SK-N-SH treated with all-trans-retinoic acid at 6 μM for 48 hours (cell line): ENCODE results near the gene PSMB7.

ENCODE experiments used
- ARNTL ChIP-seq: fragments of 450-650 bp; formaldehyde crosslinking; IDR thresholded peaks from 2 replicates; pipeline ENCODE4 v1.5.0; 2020; ENCODE audit warnings: low read depth, mild to moderate bottlenecking, moderate library complexity, borderline replicate concordance
- BACH2 ChIP-seq: fragments of 250-450 bp; sonication (Bioruptor Pico); IDR thresholded peaks from 2 replicates; pipeline ENCODE4 v1.9.0; 2021; ENCODE audit warnings: mild to moderate bottlenecking, borderline replicate concordance
- CSDC2 ChIP-seq: fragments of 250-450 bp; sonication (Bioruptor Pico); IDR thresholded peaks from 2 replicates; pipeline ENCODE4 v1.5.0; 2020; ENCODE audit warnings: mild to moderate bottlenecking, moderate library complexity
- ESRRG ChIP-seq: fragments of 250-450 bp; sonication (Bioruptor Pico); IDR thresholded peaks from 2 replicates; pipeline ENCODE4 v1.6.1; 2021; ENCODE audit warnings: mild to moderate bottlenecking
- ISL1 ChIP-seq: fragments of 250-450 bp; sonication (Bioruptor Pico); IDR thresholded peaks from 2 replicates; pipeline ENCODE4 v2.1.2; 2022; ENCODE audit warnings: mild to moderate bottlenecking, moderate library complexity
- TOX ChIP-seq: fragments of 250-450 bp; sonication (Bioruptor Pico); IDR thresholded peaks from 2 replicates; pipeline ENCODE4 v1.8.0; 2021; ENCODE audit warnings: mild to moderate bottlenecking, moderate library complexity, borderline replicate concordance
- ZC3H10 ChIP-seq: fragments of 250-450 bp; sonication (Bioruptor Pico); IDR thresholded peaks from 2 replicates; pipeline ENCODE4 v1.5.1; 2021; ENCODE audit warnings: mild to moderate bottlenecking, moderate library complexity
- ZFP3 ChIP-seq: fragments of 250-450 bp; sonication (Bioruptor Pico); IDR thresholded peaks from 2 replicates; pipeline ENCODE4 v1.5.0; 2020; ENCODE audit warnings: mild to moderate bottlenecking, moderate library complexity
- ZFP30 ChIP-seq: fragments of 450-650 bp; formaldehyde crosslinking; IDR thresholded peaks from 2 replicates; pipeline ENCODE4 v1.5.0; 2022; ENCODE audit warnings: mild to moderate bottlenecking, moderate library complexity
- ZNF565 ChIP-seq: fragments of 450-650 bp; formaldehyde crosslinking; conservative IDR thresholded peaks from 2 replicates; pipeline ENCODE4 v1.5.0; 2020; ENCODE audit warnings: low read depth, mild to moderate bottlenecking, moderate library complexity
- ZNF70 ChIP-seq: fragments of 450-650 bp; formaldehyde crosslinking; IDR thresholded peaks from 2 replicates; pipeline ENCODE4 v1.5.0; 2020; ENCODE audit warnings: mild to moderate bottlenecking, moderate library complexity
- ZNF8 ChIP-seq: fragments of 450-650 bp; formaldehyde crosslinking; IDR thresholded peaks from 2 replicates; pipeline ENCODE4 v1.5.0; 2020; ENCODE audit warnings: mild to moderate bottlenecking, moderate library complexity
- TF ChIP-seq, protein P1 (sequence below): fragments of 250-450 bp; sonication (Bioruptor Pico); IDR thresholded peaks from 2 replicates; pipeline ENCODE4 v1.5.1; 2020; ENCODE audit warnings: low read depth, mild to moderate bottlenecking, moderate library complexity
- TF ChIP-seq, protein P2 (sequence below): fragments of 250-450 bp; sonication (Bioruptor Pico); IDR thresholded peaks from 2 replicates; pipeline ENCODE4 v1.8.0; 2020; ENCODE audit warnings: mild to moderate bottlenecking, moderate library complexity, borderline replicate concordance

DNA sequence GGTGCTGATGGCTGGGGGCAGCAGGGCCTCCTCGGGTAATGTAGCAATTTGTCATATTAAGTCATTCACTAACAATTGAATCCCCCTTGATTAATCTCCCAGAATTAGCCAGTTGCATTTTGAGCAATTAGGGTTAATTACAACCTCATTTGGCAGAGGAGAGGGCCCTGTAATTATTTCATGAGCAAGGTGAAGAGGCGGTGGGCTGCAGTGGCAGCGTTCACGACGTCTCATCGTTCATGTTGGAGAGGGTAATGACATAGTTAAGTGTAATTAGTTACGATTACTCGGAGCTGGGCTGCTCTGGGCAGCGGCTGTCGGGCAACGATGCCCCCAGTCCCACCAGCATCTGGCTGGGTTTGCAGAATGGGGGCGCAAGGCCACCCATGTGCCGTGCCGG lies 111.5 kb downstream of the PSMB7 start:
- TF ChIP-seq CSDC2 (CRISPR knock-in tag) (no peak), ZFP30 (CRISPR knock-in tag) (no peak), ZC3H10 (no peak), ESRRG (no peak), ZNF565 (CRISPR knock-in tag) (no peak), TOX (CRISPR knock-in tag) (no peak), ISL1 (no peak), BACH2 (CRISPR knock-in tag) (no peak), ARNTL (CRISPR knock-in tag) (no peak), ZFP3 (CRISPR knock-in tag) (no peak), ZNF8 (CRISPR knock-in tag) (no peak), ZNF70 (no peak)
- TF ChIP-seq, protein P1, sequence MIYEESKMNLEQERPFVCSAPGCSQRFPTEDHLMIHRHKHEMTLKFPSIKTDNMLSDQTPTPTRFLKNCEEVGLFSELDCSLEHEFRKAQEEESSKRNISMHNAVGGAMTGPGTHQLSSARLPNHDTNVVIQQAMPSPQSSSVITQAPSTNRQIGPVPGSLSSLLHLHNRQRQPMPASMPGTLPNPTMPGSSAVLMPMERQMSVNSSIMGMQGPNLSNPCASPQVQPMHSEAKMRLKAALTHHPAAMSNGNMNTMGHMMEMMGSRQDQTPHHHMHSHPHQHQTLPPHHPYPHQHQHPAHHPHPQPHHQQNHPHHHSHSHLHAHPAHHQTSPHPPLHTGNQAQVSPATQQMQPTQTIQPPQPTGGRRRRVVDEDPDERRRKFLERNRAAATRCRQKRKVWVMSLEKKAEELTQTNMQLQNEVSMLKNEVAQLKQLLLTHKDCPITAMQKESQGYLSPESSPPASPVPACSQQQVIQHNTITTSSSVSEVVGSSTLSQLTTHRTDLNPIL (CRISPR knock-in tag), result no peak
- TF ChIP-seq, protein P2, sequence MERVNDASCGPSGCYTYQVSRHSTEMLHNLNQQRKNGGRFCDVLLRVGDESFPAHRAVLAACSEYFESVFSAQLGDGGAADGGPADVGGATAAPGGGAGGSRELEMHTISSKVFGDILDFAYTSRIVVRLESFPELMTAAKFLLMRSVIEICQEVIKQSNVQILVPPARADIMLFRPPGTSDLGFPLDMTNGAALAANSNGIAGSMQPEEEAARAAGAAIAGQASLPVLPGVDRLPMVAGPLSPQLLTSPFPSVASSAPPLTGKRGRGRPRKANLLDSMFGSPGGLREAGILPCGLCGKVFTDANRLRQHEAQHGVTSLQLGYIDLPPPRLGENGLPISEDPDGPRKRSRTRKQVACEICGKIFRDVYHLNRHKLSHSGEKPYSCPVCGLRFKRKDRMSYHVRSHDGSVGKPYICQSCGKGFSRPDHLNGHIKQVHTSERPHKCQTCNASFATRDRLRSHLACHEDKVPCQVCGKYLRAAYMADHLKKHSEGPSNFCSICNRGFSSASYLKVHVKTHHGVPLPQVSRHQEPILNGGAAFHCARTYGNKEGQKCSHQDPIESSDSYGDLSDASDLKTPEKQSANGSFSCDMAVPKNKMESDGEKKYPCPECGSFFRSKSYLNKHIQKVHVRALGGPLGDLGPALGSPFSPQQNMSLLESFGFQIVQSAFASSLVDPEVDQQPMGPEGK, result no peak
